Sigmoid colon (tissue), 4 donors: ENCODE measurements around the gene HMCN1.

ENCODE experiments used
- POLR2A ChIP-seq, 2 donors: fragments of 450-650 bp; IDR thresholded peaks; one replicate each; pipeline ENCODE4 v1.6.1; 2016; ENCODE audit warnings: antibody characterized with exemption in 2 of 2, mild to moderate bottlenecking in 2 of 2, moderate library complexity in 2 of 2
- POLR2AphosphoS5 ChIP-seq, 4 donors: sonication (generic); formaldehyde crosslinking; IDR thresholded peaks; one replicate each; pipeline ENCODE4 v1.6.1; 2017; ENCODE audit warnings: antibody characterized with exemption in 4 of 4
- TF ChIP-seq, protein P1 (sequence below), 4 experiments: fragments of 450-650 bp in 3 of 4; fragments of 200-600 bp in 1 of 4; IDR thresholded peaks; one replicate each; pipeline ENCODE4 v1.5.1; 2016 to 2019; ENCODE audit warnings: antibody characterized with exemption in 4 of 4, mild to moderate bottlenecking in 3 of 4, moderate library complexity in 2 of 4

- TF ChIP-seq, protein P1, sequence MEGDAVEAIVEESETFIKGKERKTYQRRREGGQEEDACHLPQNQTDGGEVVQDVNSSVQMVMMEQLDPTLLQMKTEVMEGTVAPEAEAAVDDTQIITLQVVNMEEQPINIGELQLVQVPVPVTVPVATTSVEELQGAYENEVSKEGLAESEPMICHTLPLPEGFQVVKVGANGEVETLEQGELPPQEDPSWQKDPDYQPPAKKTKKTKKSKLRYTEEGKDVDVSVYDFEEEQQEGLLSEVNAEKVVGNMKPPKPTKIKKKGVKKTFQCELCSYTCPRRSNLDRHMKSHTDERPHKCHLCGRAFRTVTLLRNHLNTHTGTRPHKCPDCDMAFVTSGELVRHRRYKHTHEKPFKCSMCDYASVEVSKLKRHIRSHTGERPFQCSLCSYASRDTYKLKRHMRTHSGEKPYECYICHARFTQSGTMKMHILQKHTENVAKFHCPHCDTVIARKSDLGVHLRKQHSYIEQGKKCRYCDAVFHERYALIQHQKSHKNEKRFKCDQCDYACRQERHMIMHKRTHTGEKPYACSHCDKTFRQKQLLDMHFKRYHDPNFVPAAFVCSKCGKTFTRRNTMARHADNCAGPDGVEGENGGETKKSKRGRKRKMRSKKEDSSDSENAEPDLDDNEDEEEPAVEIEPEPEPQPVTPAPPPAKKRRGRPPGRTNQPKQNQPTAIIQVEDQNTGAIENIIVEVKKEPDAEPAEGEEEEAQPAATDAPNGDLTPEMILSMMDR (IDR thresholded peaks at IDR 0.05): no peak
- no peak for TF ChIP-seq POLR2AphosphoS5 (IDR thresholded peaks at IDR 0.05)
- no peak for TF ChIP-seq POLR2A (IDR thresholded peaks at IDR 0.05)
These were observed 41.3 kb downstream of the HMCN1 start for GRCh38 chr1:185775501-185775900.
